ENCODE data around the gene LRCOL1.

GRCh38 chr12:132593521-132593920, 16.9 kb downstream of the LRCOL1 start:
- no peak for TF ChIP-seq CTCF (IDR thresholded peaks at IDR 0.05)
- TF ChIP-seq POLR2AphosphoS5 (IDR thresholded peaks at IDR 0.05; ENCODE audit: low read depth, low read length), result no peak

Measured in Panc1 (cell line).